H1 (cell line): ENCODE results near the gene MPRIP. TPM values are rescaled to one million over a fixed set of nuclear protein-coding genes. Genes with fewer than 3 reads are reported as not detected.

Source experiments
- ASH2L ChIP-seq: fragments of 200-600, 300-600 bp; sonication (generic); IDR thresholded peaks from one replicate; pipeline ENCODE4 v1.7.1; 2017; ENCODE audit warnings: low read length
- GTF2F1 ChIP-seq: IDR thresholded peaks from 2 replicates; pipeline ENCODE4 v1.6.1; 2012; ENCODE audit warnings: low read depth, low read length, improper control_type of control experiment, borderline replicate concordance
- SIX5 ChIP-seq: IDR thresholded peaks from 2 replicates; pipeline ENCODE4 v1.6.1; 2011; ENCODE audit warnings: mild to moderate bottlenecking, low read depth, low read length
- SP2 ChIP-seq: IDR thresholded peaks from 2 replicates; pipeline ENCODE4 v1.6.1; 2012; ENCODE audit warnings: mild to moderate bottlenecking, low read length, inconsistent platforms
- SP4 ChIP-seq: IDR thresholded peaks from 2 replicates; pipeline ENCODE4 v1.6.1; 2012; ENCODE audit warnings: low read length, inconsistent platforms
- TAF1 ChIP-seq: IDR thresholded peaks from 2 replicates; pipeline ENCODE4 v1.6.1; 2011; ENCODE audit warnings: mild to moderate bottlenecking, low read depth, low read length
- TCF12 ChIP-seq: IDR thresholded peaks from 2 replicates; pipeline ENCODE4 v1.6.1; 2011; ENCODE audit warnings: low read depth, mild to moderate bottlenecking, low read length
- polyA plus RNA-seq, 7 experiments: library from polyadenylated mRNA; depleted of rRNA in 3 of 7; stranded (reverse) in 5 of 7; unstranded in 2 of 7; fragments of >200 nt in 5 of 7; fragments of 200-250 nt in 2 of 7; gene quantifications; 1 replicate in 5 of 7; 2 replicates in 1 of 7; 4 replicates in 1 of 7; pipeline versions ENCODE4 v1.2.1 to v1.2.3, GENCODE V29; 2011 to 2013; ENCODE audit warnings: missing spikeins in 2 of 7, mixed read lengths in 2 of 7
- total RNA-seq: library from RNA; stranded (reverse); fragmentation: NEBNext Ultra II Directional; extraction: Animal tissue kit (Norgen Biotek cat#: 25700); gene quantifications from 2 replicates; pipeline ENCODE4 v1.2.1, GENCODE V29; 2021

The MPRIP gene
- total and polyA plus RNA-seq, 2 of the 8 experiments (the other 6 are each of a cell fraction or from before 2014, with no cell fraction given) = 48.6 to 146 TPM

GRCh38 chr17:17180141-17180603 lies 137.9 kb downstream of the MPRIP start (continued):
- TF ChIP-seq TCF12 (no peak), GTF2F1 (no peak), SP4 (no peak), SIX5 (no peak), ASH2L (no peak), SP2 (no peak), TAF1 (no peak)
